DOHH2 (cell line): ENCODE data around the gene BICC1.

Experiments used
- EZH2phosphoT487 ChIP-seq: fragments of 200-600 bp; sonication (generic); IDR thresholded peaks from 2 replicates; pipeline ENCODE4 v1.6.1; 2017; ENCODE audit warnings: borderline replicate concordance, mild to moderate bottlenecking, antibody characterized with exemption, low read length, moderate library complexity, mixed read lengths
- TF ChIP-seq, protein P1 (sequence below): fragments of 200-600 bp; sonication (generic); IDR thresholded peaks from one replicate; pipeline ENCODE4 v1.5.1; 2014; ENCODE audit warnings: antibody characterized with exemption, mild to moderate bottlenecking, low read depth, low read length; ENCODE audit not compliant: poor library complexity, severe bottlenecking

DNA sequence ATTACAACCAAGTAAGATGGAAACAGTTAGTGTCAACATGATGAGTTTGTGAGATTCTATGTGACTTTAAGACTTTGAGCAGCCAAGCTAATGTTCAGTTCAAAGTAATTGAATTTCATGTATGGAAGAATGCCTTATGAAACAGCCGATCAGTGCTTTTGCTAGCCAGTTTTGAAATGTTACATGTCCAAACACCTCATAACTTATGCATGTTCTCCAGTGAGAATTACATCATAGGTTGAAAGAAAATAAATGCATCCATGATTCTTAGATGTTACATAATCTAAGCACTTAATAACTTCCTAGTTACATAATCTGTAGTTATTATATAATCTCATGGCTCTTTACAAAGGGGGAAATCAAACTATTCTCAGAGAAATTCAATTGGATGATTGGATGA, 211.3 kb downstream of the BICC1 start:
- TF ChIP-seq, protein P1, sequence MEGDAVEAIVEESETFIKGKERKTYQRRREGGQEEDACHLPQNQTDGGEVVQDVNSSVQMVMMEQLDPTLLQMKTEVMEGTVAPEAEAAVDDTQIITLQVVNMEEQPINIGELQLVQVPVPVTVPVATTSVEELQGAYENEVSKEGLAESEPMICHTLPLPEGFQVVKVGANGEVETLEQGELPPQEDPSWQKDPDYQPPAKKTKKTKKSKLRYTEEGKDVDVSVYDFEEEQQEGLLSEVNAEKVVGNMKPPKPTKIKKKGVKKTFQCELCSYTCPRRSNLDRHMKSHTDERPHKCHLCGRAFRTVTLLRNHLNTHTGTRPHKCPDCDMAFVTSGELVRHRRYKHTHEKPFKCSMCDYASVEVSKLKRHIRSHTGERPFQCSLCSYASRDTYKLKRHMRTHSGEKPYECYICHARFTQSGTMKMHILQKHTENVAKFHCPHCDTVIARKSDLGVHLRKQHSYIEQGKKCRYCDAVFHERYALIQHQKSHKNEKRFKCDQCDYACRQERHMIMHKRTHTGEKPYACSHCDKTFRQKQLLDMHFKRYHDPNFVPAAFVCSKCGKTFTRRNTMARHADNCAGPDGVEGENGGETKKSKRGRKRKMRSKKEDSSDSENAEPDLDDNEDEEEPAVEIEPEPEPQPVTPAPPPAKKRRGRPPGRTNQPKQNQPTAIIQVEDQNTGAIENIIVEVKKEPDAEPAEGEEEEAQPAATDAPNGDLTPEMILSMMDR: no peak
- TF ChIP-seq EZH2phosphoT487: no peak
